OCI-LY7 (cell line): ENCODE results near the gene BMAL1.

ENCODE experiments used
- EZH2phosphoT487 ChIP-seq: fragments of 200-600 bp; sonication (generic); IDR thresholded peaks from 2 replicates; pipeline ENCODE4 v1.6.1; 2018; ENCODE audit warnings: low read depth, borderline replicate concordance, mild to moderate bottlenecking, mixed run types, antibody characterized with exemption, low read length, moderate library complexity, mixed read lengths
- TF ChIP-seq, protein P1 (sequence below): fragments of 200-600 bp; sonication (generic); conservative IDR thresholded peaks from 2 replicates; pipeline ENCODE4 v1.5.1; 2014; ENCODE audit warnings: mild to moderate bottlenecking, antibody characterized with exemption, low read length, moderate library complexity, mixed read lengths

DNA sequence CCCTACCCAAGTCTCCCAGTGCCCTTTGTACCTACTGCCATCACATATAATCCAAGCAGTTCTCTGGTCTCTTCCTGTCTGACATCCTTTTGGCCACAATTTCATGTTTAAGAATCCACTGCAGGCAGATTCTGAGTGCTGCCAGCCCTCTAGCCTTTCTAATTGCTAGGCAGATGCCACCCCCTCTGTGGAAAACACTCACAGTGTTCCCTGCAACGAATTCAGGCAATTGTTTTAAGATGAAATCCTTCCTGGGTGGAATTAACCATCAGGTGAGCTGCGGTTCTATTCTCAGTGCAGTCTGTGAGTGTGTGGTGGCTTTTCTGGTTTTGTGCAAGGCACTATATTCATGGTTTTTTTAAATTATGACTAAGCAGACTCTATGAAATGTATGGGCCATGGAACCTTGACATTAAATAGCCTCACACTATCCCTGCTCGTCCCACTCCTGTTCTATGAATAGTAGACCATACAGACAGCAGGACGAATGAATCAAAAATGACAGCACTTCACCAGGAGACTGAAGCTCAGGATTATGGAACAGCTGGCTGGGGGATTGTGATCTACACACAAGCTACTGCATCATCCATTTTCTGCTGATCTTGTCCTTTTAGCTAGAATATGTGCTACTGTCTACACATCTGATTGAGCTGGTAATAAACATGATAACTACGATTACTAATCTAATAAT lies 29.8 kb upstream of the BMAL1 start:
- TF ChIP-seq, protein P1, sequence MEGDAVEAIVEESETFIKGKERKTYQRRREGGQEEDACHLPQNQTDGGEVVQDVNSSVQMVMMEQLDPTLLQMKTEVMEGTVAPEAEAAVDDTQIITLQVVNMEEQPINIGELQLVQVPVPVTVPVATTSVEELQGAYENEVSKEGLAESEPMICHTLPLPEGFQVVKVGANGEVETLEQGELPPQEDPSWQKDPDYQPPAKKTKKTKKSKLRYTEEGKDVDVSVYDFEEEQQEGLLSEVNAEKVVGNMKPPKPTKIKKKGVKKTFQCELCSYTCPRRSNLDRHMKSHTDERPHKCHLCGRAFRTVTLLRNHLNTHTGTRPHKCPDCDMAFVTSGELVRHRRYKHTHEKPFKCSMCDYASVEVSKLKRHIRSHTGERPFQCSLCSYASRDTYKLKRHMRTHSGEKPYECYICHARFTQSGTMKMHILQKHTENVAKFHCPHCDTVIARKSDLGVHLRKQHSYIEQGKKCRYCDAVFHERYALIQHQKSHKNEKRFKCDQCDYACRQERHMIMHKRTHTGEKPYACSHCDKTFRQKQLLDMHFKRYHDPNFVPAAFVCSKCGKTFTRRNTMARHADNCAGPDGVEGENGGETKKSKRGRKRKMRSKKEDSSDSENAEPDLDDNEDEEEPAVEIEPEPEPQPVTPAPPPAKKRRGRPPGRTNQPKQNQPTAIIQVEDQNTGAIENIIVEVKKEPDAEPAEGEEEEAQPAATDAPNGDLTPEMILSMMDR, result no peak
- no peak for TF ChIP-seq EZH2phosphoT487
